Liver (tissue), 9 donors: ENCODE results near the gene DCXR. TPM values are rescaled to one million over a fixed set of nuclear protein-coding genes. Genes with fewer than 3 reads are reported as not detected.

Source experiments
- DNase-seq: peaks from one replicate; pipeline ENCODE4 v3.0.0-alpha.2; 2017; ENCODE audit warnings: low spot score
- H3K27ac ChIP-seq, 2 donors: one replicate each; pipeline ENCODE4 v1.7.0; 2013; ENCODE audit warnings: inconsistent platforms in 2 of 2, low read length in 2 of 2, control low read depth in 1 of 2, low read depth in 1 of 2, mild to moderate bottlenecking in 1 of 2
- H3K27me3 ChIP-seq, 4 donors: one replicate each; pipeline versions ENCODE4 v1.6.1 to v1.7.0; 2013; ENCODE audit warnings: low read length in 3 of 4, inconsistent platforms in 1 of 4, mild to moderate bottlenecking in 1 of 4, moderate library complexity in 1 of 4; ENCODE audit not compliant: control insufficient read depth in 4 of 4, insufficient read depth in 4 of 4
- H3K36me3 ChIP-seq, 4 donors: one replicate each; pipeline versions ENCODE4 v1.6.1 to v1.7.0; 2013; ENCODE audit warnings: low read length in 3 of 4, mild to moderate bottlenecking in 3 of 4, low read depth in 1 of 4, moderate library complexity in 1 of 4; ENCODE audit not compliant: control insufficient read depth in 4 of 4, insufficient read depth in 3 of 4
- H3K4me1 ChIP-seq, 4 donors: one replicate each; pipeline versions ENCODE4 v1.6.1 to v1.7.0; 2013; ENCODE audit warnings: low read length in 3 of 4, mild to moderate bottlenecking in 3 of 4, moderate library complexity in 1 of 4; ENCODE audit not compliant: control insufficient read depth in 4 of 4, insufficient read depth in 4 of 4
- H3K4me3 ChIP-seq, 3 donors: one replicate each; pipeline versions ENCODE4 v1.6.1 to v1.7.0; 2013; ENCODE audit warnings: low read length in 3 of 3, control low read depth in 1 of 3, low read depth in 1 of 3, mild to moderate bottlenecking in 1 of 3
- H3K9ac ChIP-seq, 2 donors: one replicate each; pipeline ENCODE4 v1.7.0; 2013; ENCODE audit warnings: low read length in 2 of 2, mild to moderate bottlenecking in 2 of 2, moderate library complexity in 2 of 2, control low read depth in 1 of 2, low read depth in 1 of 2
- H3K9me3 ChIP-seq, 4 donors: one replicate each; pipeline versions ENCODE4 v1.6.1 to v1.7.0; 2013; ENCODE audit warnings: low read length in 3 of 4; ENCODE audit not compliant: control insufficient read depth in 4 of 4
- EGR1 ChIP-seq, 2 donors: IDR thresholded peaks; 2 replicates each; pipeline ENCODE4 v1.6.1; 2016 to 2018; ENCODE audit warnings: antibody characterized with exemption in 2 of 2, low read depth in 2 of 2
- FOXA1 ChIP-seq: IDR thresholded peaks from 2 replicates; pipeline ENCODE4 v1.6.1; 2016; ENCODE audit warnings: antibody characterized with exemption
- FOXA2 ChIP-seq: IDR thresholded peaks from 2 replicates; pipeline ENCODE4 v1.6.1; 2016; ENCODE audit warnings: antibody characterized with exemption
- GABPA ChIP-seq, 2 donors: IDR thresholded peaks in 1 of 2; conservative IDR thresholded peaks in 1 of 2; 2 replicates each; pipeline ENCODE4 v1.6.1; 2016; ENCODE audit warnings: antibody characterized with exemption in 2 of 2, mild to moderate bottlenecking in 1 of 2, moderate library complexity in 1 of 2
- HNF4A ChIP-seq, 2 donors: conservative IDR thresholded peaks; 2 replicates each; pipeline ENCODE4 v1.6.1; 2016; ENCODE audit warnings: antibody characterized with exemption in 2 of 2, mild to moderate bottlenecking in 2 of 2
- HNF4G ChIP-seq: IDR thresholded peaks from 2 replicates; pipeline ENCODE4 v1.6.1; 2016; ENCODE audit warnings: antibody characterized with exemption
- JUND ChIP-seq, 2 donors: IDR thresholded peaks; 2 replicates each; pipeline ENCODE4 v1.6.1; 2016; ENCODE audit warnings: antibody characterized with exemption in 2 of 2
- NR2F2 ChIP-seq: IDR thresholded peaks from 2 replicates; pipeline ENCODE4 v1.6.1; 2016; ENCODE audit warnings: antibody characterized with exemption
- RXRA ChIP-seq, 2 donors: IDR thresholded peaks; 2 replicates each; pipeline ENCODE4 v1.6.1; 2017 to 2018; ENCODE audit warnings: antibody characterized with exemption in 2 of 2, mild to moderate bottlenecking in 1 of 2
- SP1 ChIP-seq: IDR thresholded peaks from 2 replicates; pipeline ENCODE4 v1.6.1; 2018; ENCODE audit warnings: antibody characterized with exemption, mild to moderate bottlenecking
- TAF1 ChIP-seq: conservative IDR thresholded peaks from 2 replicates; pipeline ENCODE4 v1.6.1; 2016; ENCODE audit warnings: antibody characterized with exemption, mild to moderate bottlenecking
- YY1 ChIP-seq: IDR thresholded peaks from 2 replicates; pipeline ENCODE4 v1.6.1; 2016; ENCODE audit warnings: antibody characterized with exemption, mild to moderate bottlenecking
- WGBS: extraction: QIAGEN DNeasy Blood & Tissue Kit; methylation state at CpG from one replicate; pipeline ENCODE4 v1.1.7; 2013; 5-methylcytosine and 5-hydroxymethylcytosine counted together
- polyA plus RNA-seq, 2 donors: library from polyadenylated mRNA; stranded (reverse) in 1 of 2; unstranded in 1 of 2; fragments of 200-250 nt in 1 of 2; fragments of >200 nt in 1 of 2; fragmentation: Nextera tagmentation in 1 of 2; extraction: Ambion mirVana in 1 of 2; gene quantifications; one replicate each; pipeline versions ENCODE4 v1.2.1 to v1.2.3, GENCODE V29; 2013 to 2015
- total RNA-seq, 2 donors: library from RNA; depleted of rRNA; stranded (reverse); fragments of >200 nt; gene quantifications; one replicate each; pipeline ENCODE4 v1.2.3, GENCODE V29; 2014
- TF ChIP-seq, protein P1 (sequence below): IDR thresholded peaks from 2 replicates; pipeline ENCODE4 v1.6.1; 2016; ENCODE audit warnings: antibody characterized with exemption, mild to moderate bottlenecking
- TF ChIP-seq, protein P2 (sequence below): IDR thresholded peaks from 2 replicates; pipeline ENCODE4 v1.6.1; 2016; ENCODE audit warnings: antibody characterized with exemption
- TF ChIP-seq, protein P3 (sequence below): fragments of 150-350 bp; IDR thresholded peaks from 2 replicates; pipeline ENCODE4 v1.5.1; 2017; ENCODE audit warnings: improper control_type of control experiment, low read depth, low read length; ENCODE audit not compliant: missing input control
- TF ChIP-seq, protein P4 (sequence below): IDR thresholded peaks from 2 replicates; pipeline ENCODE4 v1.6.1; 2016; ENCODE audit warnings: antibody characterized with exemption
- donor health status: healthy.
- donor health status: healthy.
- donor health status: healthy.
- donor health status: healthy.
- donor health status: healthy.

DCXR gene
- total and polyA plus RNA-seq, 4 donors: 58.6 to 1,190 (median 585) TPM

DNA sequence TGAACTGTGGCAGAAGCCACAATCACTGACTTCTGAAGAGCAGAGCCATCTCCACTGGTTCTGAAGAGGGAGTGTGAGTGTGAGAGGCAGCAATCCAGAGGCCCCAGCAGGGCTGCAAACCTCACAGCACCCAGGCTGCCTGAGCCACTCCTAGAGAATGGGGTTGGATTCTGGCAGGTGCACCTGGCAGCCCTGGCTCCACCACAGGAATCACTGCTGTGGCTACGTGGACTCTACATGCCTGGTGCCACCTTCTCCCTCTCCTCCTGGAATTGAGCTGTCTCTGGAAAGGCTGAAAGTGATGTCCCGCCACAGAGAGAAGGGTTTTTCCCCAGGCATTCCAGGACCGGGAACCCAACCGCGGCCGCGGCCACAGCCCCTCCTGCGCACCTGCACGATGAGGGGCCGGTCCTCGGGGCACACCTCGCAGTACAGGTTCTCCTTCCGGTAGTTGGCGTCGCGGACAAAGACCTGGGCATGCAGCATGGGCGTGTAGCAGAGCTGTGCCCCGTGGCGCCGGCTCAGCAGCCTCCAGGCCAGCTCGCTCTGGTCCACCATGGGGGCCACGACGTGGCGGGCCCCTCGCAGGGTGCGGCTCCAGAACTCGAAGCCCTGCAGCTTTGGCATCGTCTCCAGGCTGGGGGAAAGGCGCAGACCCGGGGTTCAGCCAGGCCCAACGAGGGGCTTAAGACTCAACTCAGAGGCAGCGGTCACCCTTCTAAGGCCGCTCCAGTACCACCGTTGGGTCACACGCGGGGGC, 27.1 kb upstream of the DCXR start (continued):
- no peak for TF ChIP-seq JUND (IDR thresholded peaks at IDR 0.05)
- TF ChIP-seq RXRA (IDR thresholded peaks at IDR 0.05): no peak
- TF ChIP-seq, protein P1, sequence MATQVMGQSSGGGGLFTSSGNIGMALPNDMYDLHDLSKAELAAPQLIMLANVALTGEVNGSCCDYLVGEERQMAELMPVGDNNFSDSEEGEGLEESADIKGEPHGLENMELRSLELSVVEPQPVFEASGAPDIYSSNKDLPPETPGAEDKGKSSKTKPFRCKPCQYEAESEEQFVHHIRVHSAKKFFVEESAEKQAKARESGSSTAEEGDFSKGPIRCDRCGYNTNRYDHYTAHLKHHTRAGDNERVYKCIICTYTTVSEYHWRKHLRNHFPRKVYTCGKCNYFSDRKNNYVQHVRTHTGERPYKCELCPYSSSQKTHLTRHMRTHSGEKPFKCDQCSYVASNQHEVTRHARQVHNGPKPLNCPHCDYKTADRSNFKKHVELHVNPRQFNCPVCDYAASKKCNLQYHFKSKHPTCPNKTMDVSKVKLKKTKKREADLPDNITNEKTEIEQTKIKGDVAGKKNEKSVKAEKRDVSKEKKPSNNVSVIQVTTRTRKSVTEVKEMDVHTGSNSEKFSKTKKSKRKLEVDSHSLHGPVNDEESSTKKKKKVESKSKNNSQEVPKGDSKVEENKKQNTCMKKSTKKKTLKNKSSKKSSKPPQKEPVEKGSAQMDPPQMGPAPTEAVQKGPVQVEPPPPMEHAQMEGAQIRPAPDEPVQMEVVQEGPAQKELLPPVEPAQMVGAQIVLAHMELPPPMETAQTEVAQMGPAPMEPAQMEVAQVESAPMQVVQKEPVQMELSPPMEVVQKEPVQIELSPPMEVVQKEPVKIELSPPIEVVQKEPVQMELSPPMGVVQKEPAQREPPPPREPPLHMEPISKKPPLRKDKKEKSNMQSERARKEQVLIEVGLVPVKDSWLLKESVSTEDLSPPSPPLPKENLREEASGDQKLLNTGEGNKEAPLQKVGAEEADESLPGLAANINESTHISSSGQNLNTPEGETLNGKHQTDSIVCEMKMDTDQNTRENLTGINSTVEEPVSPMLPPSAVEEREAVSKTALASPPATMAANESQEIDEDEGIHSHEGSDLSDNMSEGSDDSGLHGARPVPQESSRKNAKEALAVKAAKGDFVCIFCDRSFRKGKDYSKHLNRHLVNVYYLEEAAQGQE: no peak

DNA sequence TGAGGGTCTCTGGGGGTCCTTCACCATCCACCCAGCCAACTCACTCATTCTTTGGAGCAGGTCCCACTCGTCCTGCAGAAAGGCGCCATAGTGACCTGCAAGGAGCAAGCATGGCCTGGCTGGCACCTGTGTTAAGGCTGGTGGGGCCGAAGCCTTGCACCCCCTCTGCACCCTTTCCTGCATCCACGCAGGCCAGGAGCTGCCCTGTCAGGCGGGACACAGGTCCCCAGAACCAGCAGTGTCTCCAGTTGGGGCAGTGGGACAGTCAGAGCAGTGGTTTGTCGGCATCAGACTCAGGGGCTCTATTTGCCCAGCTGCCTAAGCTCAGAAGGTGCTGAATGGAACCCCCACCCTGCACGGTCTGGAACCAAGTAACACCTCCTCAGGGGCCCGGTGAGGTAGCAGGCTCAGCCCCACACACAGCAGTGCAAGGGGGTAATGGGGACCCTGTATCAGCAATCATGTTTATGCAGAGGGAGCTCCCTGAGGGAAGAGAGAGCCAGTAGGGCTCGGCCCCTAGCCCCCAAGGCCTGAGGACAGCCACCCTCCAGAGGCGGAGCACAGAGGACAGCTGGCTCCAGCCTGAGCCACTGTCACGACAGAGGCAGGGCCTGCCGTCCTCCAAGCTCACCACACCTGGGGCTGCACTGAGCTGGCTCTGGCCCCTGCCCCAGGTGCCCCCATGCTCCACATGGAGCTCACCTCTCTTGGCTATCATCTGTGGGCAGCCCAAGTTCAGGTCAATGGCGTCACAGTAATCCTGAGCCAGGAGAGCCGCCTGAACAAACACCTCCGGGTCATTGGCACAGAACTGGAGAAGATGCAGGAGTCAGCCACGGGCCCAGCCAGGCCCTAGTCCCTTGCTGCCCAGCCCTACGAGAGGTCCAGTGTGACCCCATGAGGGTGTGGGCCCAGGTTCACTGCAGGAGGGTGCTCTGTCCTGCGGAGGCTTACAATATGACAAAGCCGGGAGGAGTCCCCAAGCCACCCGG, 26.2 kb upstream of the DCXR start:
- peaks cover 8 to 32% (median 24%) of the 10 kb centered on the region in 4 donors for H3K4me1 ChIP-seq
- TF ChIP-seq GABPA (IDR thresholded peaks at IDR 0.05 in 1 of 2, conservative IDR thresholded peaks at IDR 0.05 in 1 of 2): peak in 1 of 2 donors; percentile 33
- no peak for TF ChIP-seq FOXA1
- TF ChIP-seq RXRA (IDR thresholded peaks at IDR 0.05): peak; percentile 30 to 62
- H3K4me3 ChIP-seq: peak overlapping the region in 2 of 3 donors; percentile 95 to 96
- peak overlapping the region; percentile 26 to 81 for H3K27ac ChIP-seq
- peaks cover 2 to 42% (median 14%) of the 10 kb centered on the region in 4 donors for H3K36me3 ChIP-seq
- DNase-seq: no peak
- no peaks in the 10 kb centered on the region for H3K27me3 ChIP-seq
- 64% methylated on average over 20 of the region's 20 CpGs for WGBS
- no peak overlapping the region for H3K9ac ChIP-seq
- H3K9me3 ChIP-seq: no peaks in the 10 kb centered on the region

DNA sequence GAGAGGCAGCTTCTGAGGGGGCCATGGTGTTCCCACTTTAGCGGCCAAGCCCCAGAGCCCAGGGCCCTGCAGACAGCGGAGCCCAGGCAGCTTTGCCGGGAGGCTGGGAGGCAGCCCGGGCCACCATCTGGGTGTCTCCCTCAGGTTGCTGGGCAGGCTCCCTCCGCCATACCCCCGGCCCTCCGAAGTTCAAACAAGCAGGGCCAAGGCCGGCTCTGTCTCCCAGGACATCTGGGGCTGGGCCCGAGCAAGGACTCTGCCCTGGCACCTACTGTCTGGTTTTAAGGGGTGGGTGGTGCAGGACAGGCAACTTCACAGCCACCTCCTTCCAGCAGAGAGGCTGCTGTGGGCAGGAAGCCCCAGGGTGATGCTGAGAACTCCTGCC, 25.5 kb upstream of the DCXR start:
- no peaks in the 10 kb centered on the region for H3K9me3 ChIP-seq
- peaks cover 8 to 32% (median 24%) of the 10 kb centered on the region in 4 donors for H3K4me1 ChIP-seq
- H3K27me3 ChIP-seq: no peaks in the 10 kb centered on the region
- H3K9ac ChIP-seq: no peak overlapping the region
- peaks cover 2 to 49% (median 16%) of the 10 kb centered on the region in 4 donors for H3K36me3 ChIP-seq
- no peak overlapping the region for H3K4me3 ChIP-seq
- no peak for DNase-seq
- WGBS: 93% methylated on average over 9 of the region's 9 CpGs
- no peak overlapping the region for H3K27ac ChIP-seq
- TF ChIP-seq SP1 (no peak), JUND (IDR thresholded peaks at IDR 0.05) (no peak), NR2F2 (no peak), EGR1 (IDR thresholded peaks at IDR 0.05; ENCODE audit: low read depth in 2 of 2) (no peak), HNF4A (conservative IDR thresholded peaks at IDR 0.05) (no peak), FOXA2 (no peak), FOXA1 (no peak), TAF1 (no peak), GABPA (IDR thresholded peaks at IDR 0.05 in 1 of 2, conservative IDR thresholded peaks at IDR 0.05 in 1 of 2) (no peak), RXRA (IDR thresholded peaks at IDR 0.05) (no peak), HNF4G (no peak), YY1 (no peak)
- TF ChIP-seq, protein P2, sequence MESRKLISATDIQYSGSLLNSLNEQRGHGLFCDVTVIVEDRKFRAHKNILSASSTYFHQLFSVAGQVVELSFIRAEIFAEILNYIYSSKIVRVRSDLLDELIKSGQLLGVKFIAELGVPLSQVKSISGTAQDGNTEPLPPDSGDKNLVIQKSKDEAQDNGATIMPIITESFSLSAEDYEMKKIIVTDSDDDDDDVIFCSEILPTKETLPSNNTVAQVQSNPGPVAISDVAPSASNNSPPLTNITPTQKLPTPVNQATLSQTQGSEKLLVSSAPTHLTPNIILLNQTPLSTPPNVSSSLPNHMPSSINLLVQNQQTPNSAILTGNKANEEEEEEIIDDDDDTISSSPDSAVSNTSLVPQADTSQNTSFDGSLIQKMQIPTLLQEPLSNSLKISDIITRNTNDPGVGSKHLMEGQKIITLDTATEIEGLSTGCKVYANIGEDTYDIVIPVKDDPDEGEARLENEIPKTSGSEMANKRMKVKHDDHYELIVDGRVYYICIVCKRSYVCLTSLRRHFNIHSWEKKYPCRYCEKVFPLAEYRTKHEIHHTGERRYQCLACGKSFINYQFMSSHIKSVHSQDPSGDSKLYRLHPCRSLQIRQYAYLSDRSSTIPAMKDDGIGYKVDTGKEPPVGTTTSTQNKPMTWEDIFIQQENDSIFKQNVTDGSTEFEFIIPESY: no peak
- TF ChIP-seq, protein P3, sequence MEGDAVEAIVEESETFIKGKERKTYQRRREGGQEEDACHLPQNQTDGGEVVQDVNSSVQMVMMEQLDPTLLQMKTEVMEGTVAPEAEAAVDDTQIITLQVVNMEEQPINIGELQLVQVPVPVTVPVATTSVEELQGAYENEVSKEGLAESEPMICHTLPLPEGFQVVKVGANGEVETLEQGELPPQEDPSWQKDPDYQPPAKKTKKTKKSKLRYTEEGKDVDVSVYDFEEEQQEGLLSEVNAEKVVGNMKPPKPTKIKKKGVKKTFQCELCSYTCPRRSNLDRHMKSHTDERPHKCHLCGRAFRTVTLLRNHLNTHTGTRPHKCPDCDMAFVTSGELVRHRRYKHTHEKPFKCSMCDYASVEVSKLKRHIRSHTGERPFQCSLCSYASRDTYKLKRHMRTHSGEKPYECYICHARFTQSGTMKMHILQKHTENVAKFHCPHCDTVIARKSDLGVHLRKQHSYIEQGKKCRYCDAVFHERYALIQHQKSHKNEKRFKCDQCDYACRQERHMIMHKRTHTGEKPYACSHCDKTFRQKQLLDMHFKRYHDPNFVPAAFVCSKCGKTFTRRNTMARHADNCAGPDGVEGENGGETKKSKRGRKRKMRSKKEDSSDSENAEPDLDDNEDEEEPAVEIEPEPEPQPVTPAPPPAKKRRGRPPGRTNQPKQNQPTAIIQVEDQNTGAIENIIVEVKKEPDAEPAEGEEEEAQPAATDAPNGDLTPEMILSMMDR: no peak
- TF ChIP-seq, protein P1: no peak
- TF ChIP-seq, protein P4, sequence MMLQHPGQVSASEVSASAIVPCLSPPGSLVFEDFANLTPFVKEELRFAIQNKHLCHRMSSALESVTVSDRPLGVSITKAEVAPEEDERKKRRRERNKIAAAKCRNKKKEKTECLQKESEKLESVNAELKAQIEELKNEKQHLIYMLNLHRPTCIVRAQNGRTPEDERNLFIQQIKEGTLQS: no peak
